ENCODE measurements around the gene ZNF837.

Gene ZNF837

GRCh38 chr19:58334691-58335249, 46.1 kb downstream of the ZNF837 start:
- Histone ChIP-seq H3K9me3 (ENCODE audit: severe bottlenecking) (no peaks in the 10 kb centered on the region), H3K27ac (ENCODE audit: poor library complexity, severe bottlenecking) (no peak overlapping the region), H3K27me3 (ENCODE audit: insufficient read depth, poor library complexity, severe bottlenecking) (no peaks in the 10 kb centered on the region), H3K4me3 (ENCODE audit: severe bottlenecking) (no peak overlapping the region), H3K36me3 (ENCODE audit: low read depth) (peaks cover 6% of the 10 kb centered on the region), H3K4me1 (ENCODE audit: insufficient read depth, poor library complexity, severe bottlenecking) (no peaks in the 10 kb centered on the region)
- ATAC-seq (ENCODE audit: low read depth) (no peak), DNase-seq (ENCODE audit: low spot score) (no peak)
- no peak for TF ChIP-seq CTCF (IDR thresholded peaks at IDR 0.05; ENCODE audit: poor library complexity, severe bottlenecking)

- Histone ChIP-seq H3K4me1 (ENCODE audit: insufficient read depth, poor library complexity, severe bottlenecking) (no peaks in the 10 kb centered on the region), H3K27ac (ENCODE audit: poor library complexity, severe bottlenecking) (no peak overlapping the region), H3K36me3 (ENCODE audit: low read depth) (0 out of 2 replicates have a peak, but pooled peaks cover 3% of the 10 kb centered on the region), H3K9me3 (ENCODE audit: severe bottlenecking) (no peaks in the 10 kb centered on the region), H3K4me3 (ENCODE audit: severe bottlenecking) (no peak overlapping the region), H3K27me3 (ENCODE audit: insufficient read depth, poor library complexity, severe bottlenecking) (no peaks in the 10 kb centered on the region)
- ATAC-seq (ENCODE audit: low read depth) (no peak), DNase-seq (ENCODE audit: low spot score) (no peak)
- no peak for TF ChIP-seq CTCF (IDR thresholded peaks at IDR 0.05; ENCODE audit: poor library complexity, severe bottlenecking)
These were observed 48.1 kb downstream of the ZNF837 start for GRCh38 chr19:58332697-58333096.

GRCh38 chr19:58330458-58330857, 50.4 kb downstream of the ZNF837 start:
- Histone ChIP-seq H3K27me3 (ENCODE audit: insufficient read depth, poor library complexity, severe bottlenecking) (no peaks in the 10 kb centered on the region), H3K27ac (ENCODE audit: poor library complexity, severe bottlenecking) (no peak overlapping the region), H3K36me3 (ENCODE audit: low read depth) (no peaks in the 10 kb centered on the region), H3K4me3 (ENCODE audit: severe bottlenecking) (no peak overlapping the region), H3K9me3 (ENCODE audit: severe bottlenecking) (no peaks in the 10 kb centered on the region), H3K4me1 (ENCODE audit: insufficient read depth, poor library complexity, severe bottlenecking) (no peaks in the 10 kb centered on the region)
- DNase-seq (ENCODE audit: low spot score) (no peak), ATAC-seq (ENCODE audit: low read depth) (peak; percentile 35; the same call in 2 of the 3 replicates)
- TF ChIP-seq CTCF (IDR thresholded peaks at IDR 0.05; ENCODE audit: poor library complexity, severe bottlenecking): no peak

- ATAC-seq (ENCODE audit: low read depth): no peak
- Histone ChIP-seq H3K27me3 (ENCODE audit: insufficient read depth, poor library complexity, severe bottlenecking) (no peaks in the 10 kb centered on the region), H3K4me1 (ENCODE audit: insufficient read depth, poor library complexity, severe bottlenecking) (no peaks in the 10 kb centered on the region), H3K36me3 (ENCODE audit: low read depth) (no peaks in the 10 kb centered on the region), H3K27ac (ENCODE audit: poor library complexity, severe bottlenecking) (no peak overlapping the region), H3K4me3 (ENCODE audit: severe bottlenecking) (no peak overlapping the region), H3K9me3 (ENCODE audit: severe bottlenecking) (no peaks in the 10 kb centered on the region)
- DNase-seq (ENCODE audit: low spot score): no peak
- peak; percentile 34 for TF ChIP-seq CTCF (IDR thresholded peaks at IDR 0.05; ENCODE audit: poor library complexity, severe bottlenecking)
These were observed 51.8 kb downstream of the ZNF837 start for GRCh38 chr19:58328999-58329398.

GRCh38 chr19:58326914-58327726, 53.7 kb downstream of the ZNF837 start, which contains the start of gene ZSCAN22:
ZSCAN22 (plus strand) TSS chr19:58326994; CDS start chr19:58334803, 7,809 bp downstream.
- peak within 1 kb of the TSS; percentile 44 for H3K27ac ChIP-seq (ENCODE audit: poor library complexity, severe bottlenecking)
- TF ChIP-seq CTCF (IDR thresholded peaks at IDR 0.05; ENCODE audit: poor library complexity, severe bottlenecking): no peak
- no peaks in the 10 kb centered on the region for H3K27me3 ChIP-seq (ENCODE audit: insufficient read depth, poor library complexity, severe bottlenecking)
- no peaks in the 10 kb centered on the region for H3K9me3 ChIP-seq (ENCODE audit: severe bottlenecking)
- H3K4me3 ChIP-seq (ENCODE audit: severe bottlenecking): peak within 1 kb of the TSS; percentile 75
- H3K36me3 ChIP-seq (ENCODE audit: low read depth): no peaks in the 10 kb centered on the region
- DNase-seq (ENCODE audit: low spot score) (peak; percentile 96), ATAC-seq (ENCODE audit: low read depth) (peak; percentile 90)
- H3K4me1 ChIP-seq (ENCODE audit: insufficient read depth, poor library complexity, severe bottlenecking): no peaks in the 10 kb centered on the region

All from RWPE2 (cell line).